HG03060 (cell line): Measurements from ENCODE around the gene MYADM.

Experiments used
- ATAC-seq: cut with Tn5 transposase; IDR thresholded peaks from one replicate; pipeline ENCODE4 v1.9.1; 2021; ENCODE audit warnings: low read depth, moderate number of reproducible peaks; ENCODE audit not compliant: unreplicated experiment

Gene MYADM

DNA sequence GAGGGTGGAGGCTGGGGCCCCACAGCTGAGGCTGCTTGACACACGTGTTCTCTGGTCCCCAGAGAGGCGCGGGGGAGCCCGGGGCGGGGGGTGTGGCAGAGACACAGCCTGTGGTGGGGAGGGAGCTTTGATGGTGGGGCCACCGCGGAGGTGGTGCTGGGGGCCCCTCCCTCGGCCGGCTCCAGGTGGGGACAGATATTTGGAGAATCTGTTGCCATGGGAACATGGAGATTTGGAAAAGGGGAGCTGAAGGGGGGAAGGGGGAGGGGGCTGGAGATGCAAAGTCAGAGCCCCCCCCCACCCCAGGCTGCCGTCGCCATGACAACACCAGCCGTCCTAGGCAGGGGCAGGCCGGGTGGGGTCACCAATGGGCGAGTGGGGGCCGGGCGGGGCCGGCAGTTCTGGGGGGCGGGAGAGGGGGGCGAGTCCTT, 15.6 kb downstream of the MYADM start:
- ATAC-seq, result no peak

- no peak for ATAC-seq
These were observed 16.1 kb downstream of the MYADM start for GRCh38 chr19:53883741-53884140.

DNA sequence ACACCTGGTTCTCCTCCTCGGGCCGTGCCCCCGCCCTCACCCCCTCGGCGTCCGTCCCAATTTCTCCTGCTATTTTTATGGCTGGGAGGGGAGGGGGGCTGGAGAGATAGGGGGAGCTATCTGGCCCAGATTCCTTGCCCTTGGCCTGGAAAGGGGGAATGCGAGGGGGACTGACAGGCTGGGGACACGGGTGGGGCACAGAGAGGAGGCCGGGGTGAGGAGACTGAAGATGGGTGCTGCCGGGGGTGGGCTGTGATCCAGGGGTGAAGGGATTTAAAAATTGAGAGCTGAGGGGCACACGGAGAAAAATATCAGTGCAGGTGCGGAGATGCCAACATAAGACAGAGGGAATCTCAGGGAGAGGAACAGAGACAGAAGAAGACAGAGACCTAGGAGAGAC, 16.6 kb downstream of the MYADM start:
- ATAC-seq, result no peak

DNA sequence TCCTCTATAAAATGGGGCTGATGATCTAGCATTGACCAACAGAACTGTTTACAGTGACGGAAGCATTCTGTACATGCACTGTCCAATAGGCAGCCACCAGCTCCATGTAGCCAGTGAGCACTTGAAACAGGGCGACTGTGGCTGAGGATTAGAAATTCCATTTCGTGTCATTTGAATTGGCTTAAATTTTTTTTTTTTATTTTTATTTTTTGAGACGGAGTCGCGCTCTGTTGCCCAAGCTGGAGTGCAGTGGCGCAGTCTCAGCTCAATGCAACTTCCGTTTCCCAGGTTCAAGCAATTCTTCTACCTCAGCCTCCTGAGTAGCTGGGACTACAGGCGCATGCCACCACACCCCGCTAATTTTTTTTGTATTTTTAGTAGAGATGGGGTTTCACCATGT, 17.4 kb downstream of the MYADM start:
- no peak for ATAC-seq

- ATAC-seq, result no peak
These were observed 24.8 kb downstream of the MYADM start for GRCh38 chr19:53892301-53892980.

GRCh38 chr19:53892981-53893325, 25.3 kb downstream of the MYADM start:
- no peak for ATAC-seq

- ATAC-seq, result no peak
These were observed 27.0 kb downstream of the MYADM start for GRCh38 chr19:53894707-53895106.

- no peak for ATAC-seq
These were observed 29.0 kb downstream of the MYADM start for GRCh38 chr19:53896682-53897081.

DNA sequence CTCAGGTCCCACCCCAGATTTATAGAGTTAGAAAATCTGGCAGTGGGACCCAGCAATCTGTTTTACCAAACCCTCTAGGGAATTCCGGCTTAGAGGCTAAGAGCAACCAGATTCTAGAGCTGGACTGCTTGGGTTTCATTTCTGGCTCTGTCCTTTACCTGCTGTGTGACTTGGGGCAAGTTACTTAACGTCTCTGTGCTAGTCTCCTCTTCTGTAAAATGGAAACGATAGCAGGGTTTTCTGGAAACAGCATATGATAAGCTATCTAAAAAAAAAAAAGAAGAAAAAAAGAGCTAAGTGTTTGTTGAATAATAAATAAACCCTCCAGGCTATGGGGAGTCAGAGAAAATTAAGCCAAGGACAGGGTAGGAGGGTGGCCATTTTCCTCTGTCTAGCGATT, 29.8 kb downstream of the MYADM start:
- no peak for ATAC-seq

- no peak for ATAC-seq
These were observed 30.5 kb downstream of the MYADM start for GRCh38 chr19:53898166-53898565.

DNA sequence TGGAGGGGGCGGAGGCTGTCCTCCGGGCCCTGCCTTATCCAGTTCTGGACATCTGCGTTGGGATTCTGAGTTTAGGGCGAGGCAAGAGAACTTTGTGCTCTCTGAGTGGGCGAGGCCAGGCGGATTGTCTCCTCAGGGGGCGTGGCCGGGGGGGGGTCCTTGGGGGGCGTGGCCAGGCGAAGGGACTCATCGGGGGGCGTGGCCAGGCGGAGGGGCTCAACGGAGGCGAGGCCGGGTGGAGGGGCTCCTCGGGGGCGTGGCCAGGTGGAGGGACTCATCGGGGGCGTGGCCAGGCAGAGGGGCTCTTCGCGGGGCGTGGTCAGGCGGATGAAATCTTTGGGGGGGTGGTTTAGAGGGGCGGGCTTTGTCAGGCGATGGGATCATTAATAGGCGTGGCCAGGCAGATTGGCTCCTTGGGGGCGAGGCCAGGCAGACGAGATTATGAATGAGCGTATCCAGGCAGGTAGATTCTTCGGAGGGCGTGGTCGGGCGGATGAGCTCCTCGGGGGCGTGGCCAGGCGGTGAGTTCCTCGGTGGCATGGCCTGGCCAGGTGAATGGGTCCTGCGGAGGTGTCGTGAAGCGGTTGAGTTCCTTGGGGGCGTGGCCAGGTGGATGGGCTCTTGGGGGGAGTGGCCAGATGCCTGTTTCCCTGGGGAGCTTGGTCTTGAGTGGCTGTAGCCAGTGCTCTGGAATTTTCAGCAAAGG, 31.1 kb downstream of the MYADM start:
- no peak for ATAC-seq

GRCh38 chr19:53900191-53900860, 32.6 kb downstream of the MYADM start:
- no peak for ATAC-seq

DNA sequence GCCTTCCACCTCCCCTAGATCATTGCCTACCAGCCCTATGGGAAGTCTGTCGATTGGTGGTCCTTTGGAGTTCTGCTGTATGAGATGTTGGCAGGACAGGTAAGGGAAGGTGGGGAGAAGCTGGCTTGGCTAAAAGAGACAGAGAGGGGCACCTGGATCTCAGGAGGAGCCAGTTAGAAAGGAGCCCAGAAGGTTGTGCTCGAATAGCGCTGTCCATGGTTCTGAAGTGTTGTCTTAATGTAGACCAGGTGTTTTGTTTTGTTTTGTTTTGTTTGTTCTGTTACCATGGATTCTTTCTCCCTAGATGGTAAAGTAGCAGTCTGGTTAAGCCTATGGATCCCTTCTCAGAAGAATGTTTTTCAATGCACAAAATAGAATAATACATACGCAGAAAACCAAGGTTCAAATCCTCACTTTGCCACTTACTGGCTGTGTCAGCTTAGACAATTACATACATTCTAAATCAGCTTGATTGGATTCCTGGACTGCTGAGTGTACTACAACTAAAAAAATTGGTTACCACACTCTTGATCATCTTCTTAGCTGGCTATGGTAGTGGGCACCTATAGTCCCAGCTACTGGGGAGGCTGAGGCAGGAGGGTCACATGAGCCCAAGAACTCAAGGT, 35.5 kb downstream of the MYADM start:
- ATAC-seq, result no peak

DNA sequence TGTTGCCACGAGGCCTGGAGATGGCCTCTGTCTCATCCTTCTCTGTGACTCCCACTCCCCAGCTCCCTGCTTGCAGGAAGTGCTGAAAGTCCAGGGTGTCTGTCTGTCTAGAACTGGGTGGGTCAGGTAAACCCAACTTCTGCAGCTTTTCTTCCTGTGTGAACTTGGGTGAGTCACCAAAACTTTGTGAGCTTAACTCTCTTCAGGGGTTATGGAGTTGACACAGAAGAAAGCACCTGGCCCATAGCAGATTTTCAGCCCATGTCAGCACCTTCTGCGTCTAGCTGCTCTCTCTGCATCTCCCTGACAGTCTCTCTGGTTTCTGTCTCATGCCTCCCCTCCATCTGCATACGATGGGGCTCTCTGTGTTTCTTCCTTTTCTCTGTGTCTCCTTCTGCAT, 37.2 kb downstream of the MYADM start:
- ATAC-seq, result no peak

GRCh38 chr19:53905787-53906186, 38.1 kb downstream of the MYADM start:
- no peak for ATAC-seq

GRCh38 chr19:53906211-53907192, 38.8 kb downstream of the MYADM start:
- no peak for ATAC-seq

DNA sequence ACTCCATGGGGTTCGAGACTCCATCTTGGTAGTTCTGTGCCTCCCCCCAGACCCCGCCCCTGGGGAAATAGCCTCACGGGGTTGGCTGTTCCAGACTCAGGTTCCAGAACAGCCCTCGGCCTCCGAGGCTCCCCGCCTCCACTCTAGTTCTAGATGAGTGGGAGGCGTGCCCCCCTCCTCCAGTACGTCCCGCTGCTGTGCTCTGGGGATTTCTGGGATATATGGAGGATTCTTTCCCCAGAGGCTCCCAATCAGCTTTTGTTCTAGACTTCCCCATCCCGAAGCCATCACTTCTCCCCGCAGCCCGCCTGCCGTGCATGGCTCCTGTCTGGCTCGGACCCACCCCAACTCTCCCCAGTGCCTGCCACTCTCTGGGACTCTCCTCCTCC, 39.5 kb downstream of the MYADM start:
- ATAC-seq, result no peak

DNA sequence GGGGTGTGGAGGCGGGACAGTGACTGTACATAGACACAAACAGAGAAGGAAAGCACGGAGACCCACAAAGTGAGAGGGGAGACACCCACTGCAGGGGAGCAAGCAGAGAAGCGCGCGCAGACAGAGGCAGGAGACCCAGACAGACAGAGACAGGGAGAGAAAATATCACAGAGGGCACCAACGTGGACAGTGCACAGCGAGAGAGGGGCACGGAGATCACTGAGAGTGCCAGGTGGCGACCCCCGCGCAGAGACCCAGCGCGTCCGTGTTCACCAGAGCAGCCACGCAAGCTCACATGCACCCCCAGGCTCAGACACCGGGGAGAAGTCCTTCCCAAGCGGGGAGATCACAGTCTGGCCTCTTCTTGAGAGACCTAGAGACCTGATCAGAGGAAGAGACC, 40.0 kb downstream of the MYADM start:
- ATAC-seq, result no peak

DNA sequence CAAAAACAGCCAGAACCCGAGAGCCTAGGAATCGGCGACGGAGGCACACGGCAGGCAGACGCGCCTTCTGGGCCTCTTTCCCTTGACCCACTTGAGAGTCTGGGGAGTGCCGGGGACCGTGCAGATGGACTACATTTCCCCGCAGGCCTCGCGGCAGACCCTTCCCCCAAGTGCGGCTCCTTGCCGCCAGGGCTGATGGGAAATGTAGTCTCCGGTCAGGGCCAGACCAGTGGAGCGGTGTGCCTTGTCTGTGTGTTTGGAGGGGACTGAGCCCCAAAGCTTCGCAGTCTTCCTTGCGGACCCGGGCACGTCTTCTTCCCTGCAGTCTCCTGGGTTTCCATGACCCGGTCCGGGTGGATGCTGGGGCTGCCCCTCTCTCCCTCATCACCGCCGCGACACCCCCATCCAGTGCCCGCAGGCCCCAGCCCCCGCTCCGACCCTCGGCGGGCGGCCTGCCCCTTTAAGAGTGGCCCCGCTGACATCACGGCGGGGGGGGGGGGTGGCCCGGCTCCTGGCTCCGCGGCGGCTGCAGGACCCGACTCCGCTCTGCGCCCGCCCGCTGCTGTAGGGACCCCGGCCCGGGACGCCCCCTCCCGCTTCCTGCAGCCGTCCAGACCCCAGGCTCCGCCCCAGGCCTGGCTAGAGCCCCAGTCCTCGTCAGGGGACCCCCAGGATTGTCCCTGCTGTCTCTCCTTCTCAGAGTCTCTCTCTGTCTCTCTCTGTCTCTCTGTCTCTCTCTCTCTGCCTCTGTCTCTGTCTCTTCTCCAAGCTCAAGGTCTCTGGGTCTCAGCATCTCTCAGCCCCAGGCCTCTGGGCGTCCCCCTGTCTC, 40.6 kb downstream of the MYADM start:
- ATAC-seq, result no peak
